HG03025 (cell line): ENCODE data around the gene XDH.

Source experiments
- ATAC-seq: cut with Tn5 transposase; IDR thresholded peaks from one replicate; pipeline ENCODE4 v1.9.1; 2021; ENCODE audit warnings: mild to moderate bottlenecking, moderate library complexity; ENCODE audit not compliant: unreplicated experiment, low FRiP score

XDH gene

DNA sequence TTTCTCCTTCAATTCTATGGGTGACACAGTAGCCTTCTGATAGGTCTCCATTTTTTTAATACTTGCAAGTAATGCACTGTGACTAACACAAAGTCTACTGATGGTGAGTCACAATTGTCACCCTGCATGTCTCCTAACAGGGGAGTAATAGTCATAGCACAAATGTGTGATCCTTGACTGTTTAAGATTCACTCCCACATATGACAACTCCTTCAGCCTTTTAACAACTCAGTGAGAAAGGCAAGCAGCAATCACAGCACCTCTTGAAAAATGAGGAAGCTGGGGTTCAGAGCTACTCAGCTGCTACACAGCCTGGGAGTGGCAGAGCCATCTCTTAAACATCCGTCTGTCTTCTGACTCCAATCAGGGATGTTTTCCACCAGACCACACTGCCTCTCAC is 116.8 kb downstream of the XDH start:
- ATAC-seq, result no peak

- ATAC-seq, result no peak
Measured at GRCh38 chr2:31296641-31297287, 117.8 kb downstream of the XDH start.

- no peak for ATAC-seq
Measured at GRCh38 chr2:31294196-31294595, 120.3 kb downstream of the XDH start.

GRCh38 chr2:31287654-31288053 is 126.9 kb downstream of the XDH start:
- no peak for ATAC-seq

DNA sequence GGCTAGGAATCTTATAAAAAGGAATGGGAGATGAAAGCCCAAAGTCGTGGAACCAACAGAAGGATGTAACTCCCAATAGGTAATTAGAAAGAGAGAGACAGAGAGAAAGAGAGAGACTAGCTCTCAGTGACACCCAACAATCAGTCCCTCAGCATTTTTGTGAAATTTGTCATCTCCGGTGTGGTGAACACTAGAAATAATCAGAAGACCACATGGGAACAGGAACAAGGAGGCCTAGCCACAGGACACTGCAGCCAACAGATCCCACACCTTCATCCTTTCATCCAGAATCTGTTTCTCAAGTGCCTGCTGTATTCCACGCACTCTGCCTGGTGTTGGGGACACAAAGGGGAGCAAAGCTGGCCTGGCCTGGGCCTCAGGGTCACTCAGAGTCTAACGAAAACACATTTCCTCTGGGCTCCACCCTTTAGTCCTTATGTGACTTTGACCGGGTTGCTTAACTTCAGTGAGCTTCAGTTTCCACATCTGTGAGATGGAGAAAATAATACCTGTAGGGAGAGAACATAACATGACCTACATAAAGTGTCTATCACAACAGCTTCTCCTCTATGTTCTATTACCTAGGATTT is 127.5 kb downstream of the XDH start:
- no peak for ATAC-seq

GRCh38 chr2:31286230-31286629 is 128.3 kb downstream of the XDH start:
- ATAC-seq, result no peak
